ENCODE results near the gene CATSPER3. TPM values are rescaled to one million over a fixed set of nuclear protein-coding genes. Genes with fewer than 3 reads are reported as not detected.

Gene CATSPER3
- total RNA-seq, 5 donors from 2014 or later (not counting 1 experiment from before 2014, with no cell fraction given), result 0.44 to 1.1 (median 0.93) TPM; not detected in 2

DNA sequence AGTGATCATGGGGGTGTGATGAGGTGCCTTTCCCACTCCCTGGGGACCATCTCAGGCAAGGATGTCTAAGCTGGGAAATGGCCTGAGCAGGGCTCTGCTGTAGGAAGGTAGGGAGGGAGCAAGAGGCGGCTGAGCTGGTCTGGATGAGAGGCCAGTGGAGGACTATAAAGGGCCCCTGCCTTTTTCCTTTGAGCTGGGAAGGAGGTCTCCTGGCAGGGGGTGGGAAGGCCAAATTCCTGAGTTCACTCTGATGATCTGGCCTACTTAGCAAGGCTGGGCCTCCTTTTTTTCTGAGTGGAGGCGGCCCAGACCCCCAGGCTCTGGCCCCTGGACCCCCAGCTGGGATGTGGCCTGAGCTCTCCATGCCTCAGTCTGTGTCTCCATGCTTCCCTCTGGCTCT is 80.6 kb downstream of the CATSPER3 start:
- Mint-ChIP-seq H3K36me3 (no peaks in the 10 kb centered on the region), H3K4me1 (no peaks in the 10 kb centered on the region), H3K9me3 (no peaks in the 10 kb centered on the region), H3K4me3 (no peak overlapping the region), H3K27me3 (peaks cover 63 to 84% of the 10 kb centered on the region in 2 donors), H3K27ac (no peak overlapping the region)
- ATAC-seq (replicated peaks in 1 of 4) (no peak), DNase-seq (no peak)
- ChIA-PET POLR2A (no interaction called here), CTCF (no interaction called here)
- Histone ChIP-seq H3K4me1 (ENCODE audit: control insufficient read depth in 1 of 2, extremely low read depth in 1 of 2, insufficient read depth in 2 of 2, low read length in 2 of 2) (no peaks in the 10 kb centered on the region), H3K27ac (ENCODE audit: low read length) (no peak overlapping the region), H3K9me3 (no peaks in the 10 kb centered on the region), H3K36me3 (ENCODE audit: control insufficient read depth in 2 of 2, extremely low read depth in 1 of 2, insufficient read depth in 1 of 2, low read length in 1 of 2) (no peaks in the 10 kb centered on the region), H3K4me3 (ENCODE audit: control insufficient read depth in 1 of 2, extremely low read depth in 1 of 2, low read length in 1 of 2) (no peak overlapping the region), H3K27me3 (replicated peaks in 1 of 2; ENCODE audit: control insufficient read depth in 2 of 2, extremely low read depth in 1 of 2, insufficient read depth in 2 of 2, low read length in 1 of 2) (peaks cover 13 to 79% of the 10 kb centered on the region in 2 experiments)
- 70% methylated on average over 2 of the region's 2 CpGs for WGBS (ENCODE audit: insufficient coverage)

DNA sequence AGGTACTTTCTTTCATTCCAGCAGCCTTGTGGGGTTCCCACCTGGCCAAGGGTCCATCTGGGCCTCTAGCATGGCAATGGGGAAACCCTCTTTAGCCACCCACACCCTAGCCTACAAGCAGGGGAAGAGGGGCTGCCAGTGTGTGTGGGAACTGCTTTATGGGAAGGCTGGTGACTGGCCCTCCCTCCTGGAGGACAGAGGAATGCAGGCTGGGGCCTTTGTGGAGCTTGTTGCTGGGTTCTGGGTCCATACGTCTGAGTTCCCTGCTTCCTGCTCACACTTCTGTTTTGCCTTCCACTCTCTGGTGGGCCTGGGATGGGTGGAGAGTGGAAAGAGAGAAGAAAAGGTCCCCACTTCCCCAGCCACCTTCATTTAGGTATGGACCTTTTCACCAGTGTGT is 81.2 kb downstream of the CATSPER3 start:
- H3K4me1 ChIP-seq (ENCODE audit: control insufficient read depth in 1 of 2, extremely low read depth in 1 of 2, insufficient read depth in 2 of 2, low read length in 2 of 2), result no peaks in the 10 kb centered on the region
- H3K36me3 ChIP-seq (ENCODE audit: control insufficient read depth in 2 of 2, extremely low read depth in 1 of 2, insufficient read depth in 1 of 2, low read length in 1 of 2), result no peaks in the 10 kb centered on the region
- ATAC-seq (replicated peaks in 1 of 4) (no peak), DNase-seq (no peak)
- peaks cover 13 to 82% of the 10 kb centered on the region in 2 experiments for H3K27me3 ChIP-seq (replicated peaks in 1 of 2; ENCODE audit: control insufficient read depth in 2 of 2, extremely low read depth in 1 of 2, insufficient read depth in 2 of 2, low read length in 1 of 2)
- POLR2A ChIA-PET, result no interaction called here
- no peak overlapping the region for H3K27ac ChIP-seq (ENCODE audit: low read length)
- H3K4me3 ChIP-seq (ENCODE audit: control insufficient read depth in 1 of 2, extremely low read depth in 1 of 2, low read length in 1 of 2), result no peak overlapping the region
- peaks cover 0 to 4% (median 0%) of the 10 kb centered on the region in 3 donors for H3K4me1 Mint-ChIP-seq
- CTCF ChIA-PET, result no interaction called here
- WGBS (ENCODE audit: insufficient coverage), result no CpG with 5 or more reads among the region's 1 CpG
- H3K9me3 Mint-ChIP-seq, result no peaks in the 10 kb centered on the region
- H3K27me3 Mint-ChIP-seq, result peaks cover 62 to 78% of the 10 kb centered on the region in 2 donors
- no peaks in the 10 kb centered on the region for H3K36me3 Mint-ChIP-seq
- no peaks in the 10 kb centered on the region for H3K9me3 ChIP-seq
- no peak overlapping the region for H3K4me3 Mint-ChIP-seq
- no peak overlapping the region for H3K27ac Mint-ChIP-seq

DNA sequence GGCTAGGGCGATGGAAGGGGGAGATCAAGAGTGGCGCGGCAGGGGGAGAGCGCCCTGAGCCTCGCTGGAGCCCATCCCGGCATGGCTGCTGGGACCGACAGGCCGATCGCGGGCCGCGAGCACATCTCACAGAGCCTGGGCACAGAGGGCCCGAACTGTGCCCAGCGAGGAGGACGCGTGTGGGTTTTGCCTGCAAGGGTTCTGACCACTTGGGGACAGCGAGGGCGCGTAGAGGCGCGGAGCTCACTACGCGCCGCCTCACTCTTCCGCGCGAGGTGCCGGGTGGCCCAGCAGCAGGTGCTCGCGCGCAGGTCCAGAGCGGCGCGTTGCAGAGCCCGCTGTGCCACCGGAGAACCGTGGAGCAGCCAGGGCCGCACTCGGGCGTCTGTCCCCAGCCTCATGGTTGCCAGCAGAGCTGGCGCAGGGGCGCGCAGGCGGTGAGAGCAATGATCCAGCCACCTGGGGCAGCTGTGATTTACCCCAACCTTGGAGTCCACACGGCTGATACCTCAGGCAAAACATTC is 82.6 kb downstream of the CATSPER3 start:
- Mint-ChIP-seq H3K4me1 (peaks cover 0 to 5% (median 0%) of the 10 kb centered on the region in 3 donors), H3K36me3 (no peaks in the 10 kb centered on the region), H3K9me3 (no peaks in the 10 kb centered on the region), H3K4me3 (no peak overlapping the region), H3K27me3 (peaks cover 63 to 75% of the 10 kb centered on the region in 2 donors), H3K27ac (no peak overlapping the region)
- Histone ChIP-seq H3K9me3 (no peaks in the 10 kb centered on the region), H3K4me1 (ENCODE audit: control insufficient read depth in 1 of 2, extremely low read depth in 1 of 2, insufficient read depth in 2 of 2, low read length in 2 of 2) (no peaks in the 10 kb centered on the region), H3K27me3 (replicated peaks in 1 of 2; ENCODE audit: control insufficient read depth in 2 of 2, extremely low read depth in 1 of 2, insufficient read depth in 2 of 2, low read length in 1 of 2) (peaks cover 13 to 69% of the 10 kb centered on the region in 2 experiments), H3K4me3 (ENCODE audit: control insufficient read depth in 1 of 2, extremely low read depth in 1 of 2, low read length in 1 of 2) (no peak overlapping the region), H3K36me3 (ENCODE audit: control insufficient read depth in 2 of 2, extremely low read depth in 1 of 2, insufficient read depth in 1 of 2, low read length in 1 of 2) (no peaks in the 10 kb centered on the region), H3K27ac (ENCODE audit: low read length) (no peak overlapping the region)
- ChIA-PET POLR2A (no interaction called here), CTCF (no interaction called here)
- DNase-seq (no peak), ATAC-seq (replicated peaks in 1 of 4) (no peak)
- 16% methylated on average over 45 of the region's 45 CpGs for WGBS (ENCODE audit: insufficient coverage)

DNA sequence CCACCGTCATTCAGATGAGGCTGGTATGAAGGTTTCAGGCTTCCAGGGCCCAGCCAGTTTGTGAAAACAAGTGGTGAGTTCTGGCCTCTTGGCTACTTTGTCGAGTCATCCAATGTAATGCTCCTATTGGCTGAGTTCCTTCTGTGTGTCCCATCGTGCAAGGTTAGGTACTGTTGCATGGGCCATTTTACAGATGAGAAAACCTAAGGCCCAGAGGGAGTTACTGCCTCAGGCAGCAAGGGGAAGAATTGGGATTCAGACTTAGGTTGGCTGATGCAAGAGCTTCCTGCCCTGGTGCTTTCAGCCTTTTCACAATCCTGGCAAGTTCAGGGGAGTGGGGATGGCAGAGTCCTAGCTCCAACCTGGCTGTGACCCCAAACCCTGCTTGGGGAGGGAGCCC is 83.7 kb downstream of the CATSPER3 start:
- DNase-seq (no peak), ATAC-seq (replicated peaks in 1 of 4) (no peak)
- peaks cover 10 to 69% of the 10 kb centered on the region in 2 experiments for H3K27me3 ChIP-seq (replicated peaks in 1 of 2; ENCODE audit: control insufficient read depth in 2 of 2, extremely low read depth in 1 of 2, insufficient read depth in 2 of 2, low read length in 1 of 2)
- H3K9me3 Mint-ChIP-seq, result no peaks in the 10 kb centered on the region
- H3K27ac Mint-ChIP-seq, result no peak overlapping the region
- WGBS (ENCODE audit: insufficient coverage), result 45% methylated on average over 2 of the region's 3 CpGs
- no peaks in the 10 kb centered on the region for H3K36me3 Mint-ChIP-seq
- H3K4me1 ChIP-seq (ENCODE audit: control insufficient read depth in 1 of 2, extremely low read depth in 1 of 2, insufficient read depth in 2 of 2, low read length in 2 of 2), result no peaks in the 10 kb centered on the region
- no peaks in the 10 kb centered on the region for H3K9me3 ChIP-seq
- peaks cover 59 to 74% of the 10 kb centered on the region in 2 donors for H3K27me3 Mint-ChIP-seq
- peaks cover 0 to 5% (median 0%) of the 10 kb centered on the region in 3 donors for H3K4me1 Mint-ChIP-seq
- no peak overlapping the region for H3K4me3 ChIP-seq (ENCODE audit: control insufficient read depth in 1 of 2, extremely low read depth in 1 of 2, low read length in 1 of 2)
- POLR2A ChIA-PET, result no interaction called here
- CTCF ChIA-PET, result no interaction called here
- no peaks in the 10 kb centered on the region for H3K36me3 ChIP-seq (ENCODE audit: control insufficient read depth in 2 of 2, extremely low read depth in 1 of 2, insufficient read depth in 1 of 2, low read length in 1 of 2)
- no peak overlapping the region for H3K4me3 Mint-ChIP-seq
- H3K27ac ChIP-seq (ENCODE audit: low read length), result no peak overlapping the region

DNA sequence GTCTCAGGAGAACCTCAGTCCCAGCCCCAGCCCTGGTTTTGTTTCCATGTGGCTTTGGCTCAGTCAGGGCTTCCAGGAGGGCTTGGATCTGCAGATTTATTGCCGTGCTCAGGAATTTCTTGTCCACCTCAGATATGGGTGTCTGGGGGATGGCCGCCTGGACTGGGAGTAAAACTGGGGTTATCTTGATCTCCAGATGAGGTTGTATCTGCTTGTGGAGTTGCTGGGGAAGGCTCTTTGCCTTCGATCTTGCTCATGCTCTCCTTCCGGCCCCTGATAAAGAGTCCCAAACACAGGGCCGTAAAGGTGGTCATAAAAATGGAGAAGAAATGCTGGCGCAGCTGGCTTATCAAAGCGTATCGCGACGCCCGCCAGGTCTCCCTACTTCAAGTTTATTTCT is 84.2 kb downstream of the CATSPER3 start:
- Histone ChIP-seq H3K36me3 (ENCODE audit: control insufficient read depth in 2 of 2, extremely low read depth in 1 of 2, insufficient read depth in 1 of 2, low read length in 1 of 2) (no peaks in the 10 kb centered on the region), H3K27me3 (replicated peaks in 1 of 2; ENCODE audit: control insufficient read depth in 2 of 2, extremely low read depth in 1 of 2, insufficient read depth in 2 of 2, low read length in 1 of 2) (peaks cover 10 to 66% of the 10 kb centered on the region in 2 experiments), H3K9me3 (no peaks in the 10 kb centered on the region), H3K27ac (ENCODE audit: low read length) (no peak overlapping the region), H3K4me1 (ENCODE audit: control insufficient read depth in 1 of 2, extremely low read depth in 1 of 2, insufficient read depth in 2 of 2, low read length in 2 of 2) (no peaks in the 10 kb centered on the region), H3K4me3 (ENCODE audit: control insufficient read depth in 1 of 2, extremely low read depth in 1 of 2, low read length in 1 of 2) (no peak overlapping the region)
- 21% methylated on average over 2 of the region's 11 CpGs for WGBS (ENCODE audit: insufficient coverage)
- no peak for ATAC-seq (replicated peaks in 1 of 4)
- Mint-ChIP-seq H3K4me3 (no peak overlapping the region), H3K4me1 (peaks cover 0 to 5% (median 0%) of the 10 kb centered on the region in 3 donors), H3K27ac (no peak overlapping the region), H3K9me3 (no peaks in the 10 kb centered on the region), H3K27me3 (peaks cover 63 to 74% of the 10 kb centered on the region in 2 donors), H3K36me3 (no peaks in the 10 kb centered on the region)
- CTCF ChIA-PET, result no interaction called here
- POLR2A ChIA-PET, result no interaction called here
- DNase-seq, result no peak

DNA sequence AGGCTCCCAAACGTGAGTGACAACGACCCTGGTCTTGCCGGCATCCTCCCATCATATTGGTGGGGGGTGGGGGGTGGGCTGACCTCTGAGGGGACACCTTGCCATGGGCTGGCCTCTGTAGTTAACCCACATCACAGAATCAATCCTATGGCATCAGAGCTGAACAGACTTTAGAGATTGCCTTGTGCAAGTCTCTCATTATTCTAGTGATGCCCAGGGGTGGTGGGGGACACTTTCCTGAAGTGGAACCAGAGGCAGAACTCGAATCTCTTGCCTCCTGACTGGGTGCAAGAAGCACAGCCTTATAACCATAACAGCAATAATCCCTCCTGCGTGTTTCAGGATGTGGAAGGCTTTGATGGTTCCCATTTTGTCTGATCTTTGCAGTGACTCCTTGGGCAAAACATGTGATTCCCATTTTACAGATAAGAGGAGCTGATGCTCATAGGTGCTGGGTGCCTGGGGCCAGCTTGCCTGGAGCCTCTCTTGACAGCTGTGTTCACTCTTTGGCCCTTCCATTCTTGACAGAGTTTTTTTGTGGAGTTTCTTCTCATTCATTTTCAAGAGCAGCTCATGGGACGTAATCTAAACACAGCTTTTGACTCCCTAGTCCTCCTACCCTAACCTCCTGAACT is 84.9 kb downstream of the CATSPER3 start:
- ChIA-PET CTCF (no interaction called here), POLR2A (no interaction called here)
- no CpG with 5 or more reads among the region's 6 CpGs for WGBS (ENCODE audit: insufficient coverage)
- H3K9me3 ChIP-seq, result no peaks in the 10 kb centered on the region
- Mint-ChIP-seq H3K27ac (no peak overlapping the region), H3K27me3 (peaks cover 61 to 68% of the 10 kb centered on the region in 2 donors), H3K9me3 (no peaks in the 10 kb centered on the region), H3K4me3 (no peak overlapping the region), H3K4me1 (peaks cover 0 to 5% (median 0%) of the 10 kb centered on the region in 3 donors), H3K36me3 (no peaks in the 10 kb centered on the region)
- no peak overlapping the region for H3K27ac ChIP-seq (ENCODE audit: low read length)
- no peak overlapping the region for H3K4me3 ChIP-seq (ENCODE audit: control insufficient read depth in 1 of 2, extremely low read depth in 1 of 2, low read length in 1 of 2)
- no peak for ATAC-seq (replicated peaks in 1 of 4)
- DNase-seq, result no peak
- no peaks in the 10 kb centered on the region for H3K36me3 ChIP-seq (ENCODE audit: control insufficient read depth in 2 of 2, extremely low read depth in 1 of 2, insufficient read depth in 1 of 2, low read length in 1 of 2)
- no peaks in the 10 kb centered on the region for H3K4me1 ChIP-seq (ENCODE audit: control insufficient read depth in 1 of 2, extremely low read depth in 1 of 2, insufficient read depth in 2 of 2, low read length in 2 of 2)
- H3K27me3 ChIP-seq (replicated peaks in 1 of 2; ENCODE audit: control insufficient read depth in 2 of 2, extremely low read depth in 1 of 2, insufficient read depth in 2 of 2, low read length in 1 of 2), result peaks cover 10 to 65% of the 10 kb centered on the region in 2 experiments
